DND-41 (cell line): Measurements from ENCODE around the gene LRRN4CL.
"Not testable (repeated sequence)": the region's sequence is repeated elsewhere in the genome, so short reads cannot be mapped to it uniquely, and the experiment has no call there.

ENCODE experiments used
- ATAC-seq: fragments of 200-7000 bp; cut with Tn5 transposase; 3 replicates; pipeline ENCODE4 v1.9.1; 2021; ENCODE audit warnings: low read depth; ENCODE audit not compliant: insufficient read depth
- DNase-seq: peaks from one replicate; pipeline ENCODE4 v3.0.0-alpha.2; 2020
- H2AFZ ChIP-seq: 2 replicates; pipeline ENCODE4 v1.6.0; 2012; ENCODE audit warnings: low read depth, low read length
- H3K27ac ChIP-seq: 2 replicates; pipeline ENCODE4 v1.5.1; 2012; ENCODE audit warnings: low read length, inconsistent platforms
- H3K27me3 ChIP-seq: fragments of 200-600 bp; sonication (generic); 2 replicates; pipeline ENCODE4 v1.6.0; 2012; ENCODE audit warnings: low read length, mild to moderate bottlenecking, inconsistent platforms; ENCODE audit not compliant: insufficient read depth, poor library complexity
- H3K36me3 ChIP-seq: 2 replicates; pipeline ENCODE4 v1.5.1; 2012; ENCODE audit warnings: low read length, inconsistent platforms; ENCODE audit not compliant: insufficient read depth
- H3K4me1 ChIP-seq: 2 replicates; pipeline ENCODE4 v1.5.1; 2012; ENCODE audit warnings: mild to moderate bottlenecking, low read length; ENCODE audit not compliant: insufficient read depth
- H3K4me2 ChIP-seq: 2 replicates; pipeline ENCODE4 v1.6.0; 2012; ENCODE audit warnings: mild to moderate bottlenecking, moderate library complexity, low read length, inconsistent platforms; ENCODE audit not compliant: insufficient read depth
- H3K4me3 ChIP-seq, 2 experiments: fragments of 200-600 bp in 1 of 2; shearing (Covaris generic) in 1 of 2; 2 replicates each; pipeline ENCODE4 v1.5.1; 2012 to 2016; ENCODE audit warnings: inconsistent platforms in 2 of 2, low read length in 2 of 2, mild to moderate bottlenecking in 2 of 2, low read depth in 1 of 2, moderate library complexity in 1 of 2
- H3K79me2 ChIP-seq: 2 replicates; pipeline ENCODE4 v1.6.0; 2012; ENCODE audit warnings: low read length, inconsistent platforms; ENCODE audit not compliant: insufficient read depth
- H3K9ac ChIP-seq: 2 replicates; pipeline ENCODE4 v1.6.0; 2012; ENCODE audit warnings: low read depth, mild to moderate bottlenecking, inconsistent platforms, low read length, moderate library complexity
- H3K9me3 ChIP-seq: 2 replicates; pipeline ENCODE4 v1.5.1; 2012; ENCODE audit warnings: low read length, moderate library complexity, mild to moderate bottlenecking, inconsistent platforms; ENCODE audit not compliant: insufficient read depth, severe bottlenecking
- H4K20me1 ChIP-seq: 2 replicates; pipeline ENCODE4 v1.6.0; 2012; ENCODE audit warnings: low read length; ENCODE audit not compliant: insufficient read depth
- EZH2 ChIP-seq: IDR thresholded peaks from 3 replicates; pipeline ENCODE4 v1.6.1; 2012; ENCODE audit warnings: borderline replicate concordance, low read depth, mild to moderate bottlenecking, moderate library complexity, low read length, inconsistent platforms; ENCODE audit not compliant: severe bottlenecking
- TF ChIP-seq, protein P1 (sequence below): IDR thresholded peaks from 2 replicates; pipeline ENCODE4 v1.5.1; 2012; ENCODE audit warnings: borderline replicate concordance, low read length, moderate library complexity, mild to moderate bottlenecking; ENCODE audit not compliant: poor library complexity, severe bottlenecking; ENCODE audit errors: extremely low read depth

Gene LRRN4CL

DNA sequence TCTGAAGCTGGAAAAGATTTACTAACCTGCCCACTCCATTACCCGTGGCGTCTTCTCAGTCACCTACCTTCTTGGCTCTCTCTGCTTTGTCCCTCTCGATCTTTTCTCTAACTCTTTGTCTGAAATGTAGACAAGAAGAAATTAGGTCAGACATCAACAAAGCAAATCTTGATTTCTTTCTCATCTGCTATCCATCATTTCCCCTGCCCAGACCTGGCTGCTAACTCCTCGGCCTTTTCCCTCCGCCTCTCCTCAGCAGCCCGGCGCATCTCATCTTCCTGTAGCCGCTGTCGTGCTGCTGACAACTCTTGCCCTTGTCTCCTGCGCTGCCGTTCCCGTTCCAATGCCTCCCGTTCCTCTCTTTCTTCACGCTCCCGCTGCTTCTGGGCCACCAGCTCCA, 11.6 kb downstream of the LRRN4CL start:
- ATAC-seq (no peak), DNase-seq (no peak)
- peaks cover 43% of the 10 kb centered on the region for H3K4me1 ChIP-seq
- no peaks in the 10 kb centered on the region for H3K27me3 ChIP-seq
- peaks cover 55% of the 10 kb centered on the region for H3K79me2 ChIP-seq
- H3K9ac ChIP-seq = peak overlapping the region; percentile 94
- H3K9me3 ChIP-seq = no peaks in the 10 kb centered on the region
- no peak overlapping the region for H2AFZ ChIP-seq
- peak overlapping the region; percentile 99 to 100; a peak in 3 of 4 replicates for H3K4me3 ChIP-seq
- H4K20me1 ChIP-seq = peaks cover 6% of the 10 kb centered on the region; the same call in 1 of the 2 replicates
- H3K27ac ChIP-seq = no peak overlapping the region
- peaks cover 41% of the 10 kb centered on the region for H3K36me3 ChIP-seq
- no peak for TF ChIP-seq EZH2
- TF ChIP-seq, protein P1, sequence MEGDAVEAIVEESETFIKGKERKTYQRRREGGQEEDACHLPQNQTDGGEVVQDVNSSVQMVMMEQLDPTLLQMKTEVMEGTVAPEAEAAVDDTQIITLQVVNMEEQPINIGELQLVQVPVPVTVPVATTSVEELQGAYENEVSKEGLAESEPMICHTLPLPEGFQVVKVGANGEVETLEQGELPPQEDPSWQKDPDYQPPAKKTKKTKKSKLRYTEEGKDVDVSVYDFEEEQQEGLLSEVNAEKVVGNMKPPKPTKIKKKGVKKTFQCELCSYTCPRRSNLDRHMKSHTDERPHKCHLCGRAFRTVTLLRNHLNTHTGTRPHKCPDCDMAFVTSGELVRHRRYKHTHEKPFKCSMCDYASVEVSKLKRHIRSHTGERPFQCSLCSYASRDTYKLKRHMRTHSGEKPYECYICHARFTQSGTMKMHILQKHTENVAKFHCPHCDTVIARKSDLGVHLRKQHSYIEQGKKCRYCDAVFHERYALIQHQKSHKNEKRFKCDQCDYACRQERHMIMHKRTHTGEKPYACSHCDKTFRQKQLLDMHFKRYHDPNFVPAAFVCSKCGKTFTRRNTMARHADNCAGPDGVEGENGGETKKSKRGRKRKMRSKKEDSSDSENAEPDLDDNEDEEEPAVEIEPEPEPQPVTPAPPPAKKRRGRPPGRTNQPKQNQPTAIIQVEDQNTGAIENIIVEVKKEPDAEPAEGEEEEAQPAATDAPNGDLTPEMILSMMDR = no peak
- H3K4me2 ChIP-seq = peak overlapping the region; percentile 98

DNA sequence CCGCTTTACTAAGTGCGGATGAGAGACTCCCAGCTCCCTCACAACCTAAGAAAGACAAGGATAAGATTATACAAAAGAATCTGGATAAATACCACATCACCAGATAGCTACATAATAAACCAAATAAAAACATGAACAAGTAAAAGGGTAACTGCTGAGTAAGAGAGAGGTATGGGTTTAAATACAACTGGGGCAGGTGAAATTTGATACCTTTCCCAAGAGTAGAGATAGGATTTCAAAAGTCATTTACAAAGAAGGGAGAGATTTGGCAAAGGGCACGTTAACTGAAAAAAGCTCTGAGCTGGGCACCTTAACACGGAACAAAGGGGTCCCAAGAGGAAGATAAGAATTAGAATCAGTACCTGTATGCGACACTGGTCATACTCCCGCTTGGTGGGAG, 12.2 kb downstream of the LRRN4CL start:
- Histone ChIP-seq H3K4me3 (peak overlapping the region in 1 of 2 experiments; percentile 100; a peak in 1 of 4 replicates), H3K4me2 (peak overlapping the region; percentile 98), H3K27me3 (no peaks in the 10 kb centered on the region), H2AFZ (no peak overlapping the region), H4K20me1 (peaks cover 6% of the 10 kb centered on the region; the same call in 1 of the 2 replicates), H3K79me2 (peaks cover 59% of the 10 kb centered on the region), H3K9ac (peak overlapping the region; percentile 94; the same call in 1 of the 2 replicates), H3K4me1 (peaks cover 49% of the 10 kb centered on the region), H3K27ac (no peak overlapping the region), H3K36me3 (peaks cover 41% of the 10 kb centered on the region), H3K9me3 (no peaks in the 10 kb centered on the region)
- ATAC-seq (no peak), DNase-seq (no peak)
- no peak for TF ChIP-seq EZH2
- TF ChIP-seq, protein P1 = no peak

DNA sequence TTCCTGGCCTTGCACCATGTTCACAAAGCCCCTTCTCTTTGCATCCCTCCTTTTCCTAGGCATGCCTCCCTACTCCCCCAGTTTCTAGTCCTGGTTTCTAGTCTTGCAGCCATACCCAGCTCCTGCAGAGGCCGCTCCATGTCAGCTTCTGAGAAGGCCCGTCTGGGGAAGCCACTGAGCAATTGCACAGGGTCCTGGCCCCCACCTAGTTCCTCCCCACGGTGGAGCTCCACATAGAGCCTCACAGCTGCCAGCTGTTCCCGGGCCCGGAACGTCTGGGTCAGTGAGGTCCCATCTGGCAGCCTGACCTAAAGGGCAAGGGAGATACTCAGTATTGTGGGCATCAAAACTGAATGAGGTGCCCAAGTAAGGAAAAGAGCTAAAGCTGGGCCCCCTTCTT, 12.6 kb downstream of the LRRN4CL start:
- Histone ChIP-seq H3K9me3 (no peaks in the 10 kb centered on the region), H3K36me3 (peaks cover 41% of the 10 kb centered on the region), H3K4me2 (peak overlapping the region; percentile 98; the same call in 1 of the 2 replicates), H3K27me3 (no peaks in the 10 kb centered on the region), H3K9ac (no peak overlapping the region), H4K20me1 (peaks cover 6% of the 10 kb centered on the region; the same call in 1 of the 2 replicates), H3K79me2 (peaks cover 64% of the 10 kb centered on the region), H3K27ac (no peak overlapping the region), H2AFZ (no peak overlapping the region), H3K4me3 (no peak overlapping the region), H3K4me1 (peaks cover 53% of the 10 kb centered on the region)
- DNase-seq (no peak), ATAC-seq (no peak)
- TF ChIP-seq, protein P1 = no peak
- TF ChIP-seq EZH2 = no peak

DNA sequence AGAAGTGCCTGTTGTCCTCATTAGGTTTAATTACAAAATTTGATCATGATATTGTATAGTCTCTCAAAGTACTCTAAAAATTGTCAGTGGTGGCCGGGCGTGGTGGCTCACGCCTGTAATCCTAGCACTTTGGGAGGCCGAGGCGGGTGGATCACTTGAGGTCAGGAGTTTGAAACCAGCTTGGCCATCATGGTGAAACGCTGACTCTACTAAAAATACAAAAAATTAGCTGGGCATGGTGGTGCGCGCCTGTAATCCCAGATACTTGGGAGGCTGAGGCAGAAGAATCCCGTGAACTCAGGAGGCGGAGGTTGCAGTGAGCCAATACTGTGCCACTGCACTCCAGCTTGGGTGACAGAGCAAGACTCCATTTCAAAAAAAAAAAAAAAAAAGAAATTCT, 13.9 kb downstream of the LRRN4CL start:
- not testable (repeated sequence) for H3K4me2 ChIP-seq, H3K9me3 ChIP-seq, H4K20me1 ChIP-seq, ATAC-seq, H3K9ac ChIP-seq, H3K4me3 ChIP-seq, H3K27ac ChIP-seq, DNase-seq, H3K27me3 ChIP-seq, H2AFZ ChIP-seq
- Histone ChIP-seq H3K4me1 (peaks cover 60% of the 10 kb centered on the region), H3K36me3 (peaks cover 41% of the 10 kb centered on the region), H3K79me2 (peaks cover 77% of the 10 kb centered on the region)
